Stimulated activated CD8-positive, alpha-beta memory T cell treated with anti-CD3 and anti-CD28 coated beads, Interleukin-7, amount 100 ng/mL, for 24 hours (primary cell): ENCODE measurements around the gene SLC39A11.
"Not testable (repeated sequence)": the region's sequence is repeated elsewhere in the genome, so short reads cannot be mapped to it uniquely, and the experiment has no call there.

Experiments used
- DNase-seq: peaks from one replicate; pipeline ENCODE4 v3.0.0-alpha.2; 2020; ENCODE audit warnings: low read depth

The SLC39A11 gene

GRCh38 chr17:72782985-72783701 lies 309.3 kb downstream of the SLC39A11 start:
- DNase-seq = no peak

- not testable (repeated sequence) for DNase-seq
Observed at GRCh38 chr17:72782437-72782836, 310.1 kb downstream of the SLC39A11 start.

DNA sequence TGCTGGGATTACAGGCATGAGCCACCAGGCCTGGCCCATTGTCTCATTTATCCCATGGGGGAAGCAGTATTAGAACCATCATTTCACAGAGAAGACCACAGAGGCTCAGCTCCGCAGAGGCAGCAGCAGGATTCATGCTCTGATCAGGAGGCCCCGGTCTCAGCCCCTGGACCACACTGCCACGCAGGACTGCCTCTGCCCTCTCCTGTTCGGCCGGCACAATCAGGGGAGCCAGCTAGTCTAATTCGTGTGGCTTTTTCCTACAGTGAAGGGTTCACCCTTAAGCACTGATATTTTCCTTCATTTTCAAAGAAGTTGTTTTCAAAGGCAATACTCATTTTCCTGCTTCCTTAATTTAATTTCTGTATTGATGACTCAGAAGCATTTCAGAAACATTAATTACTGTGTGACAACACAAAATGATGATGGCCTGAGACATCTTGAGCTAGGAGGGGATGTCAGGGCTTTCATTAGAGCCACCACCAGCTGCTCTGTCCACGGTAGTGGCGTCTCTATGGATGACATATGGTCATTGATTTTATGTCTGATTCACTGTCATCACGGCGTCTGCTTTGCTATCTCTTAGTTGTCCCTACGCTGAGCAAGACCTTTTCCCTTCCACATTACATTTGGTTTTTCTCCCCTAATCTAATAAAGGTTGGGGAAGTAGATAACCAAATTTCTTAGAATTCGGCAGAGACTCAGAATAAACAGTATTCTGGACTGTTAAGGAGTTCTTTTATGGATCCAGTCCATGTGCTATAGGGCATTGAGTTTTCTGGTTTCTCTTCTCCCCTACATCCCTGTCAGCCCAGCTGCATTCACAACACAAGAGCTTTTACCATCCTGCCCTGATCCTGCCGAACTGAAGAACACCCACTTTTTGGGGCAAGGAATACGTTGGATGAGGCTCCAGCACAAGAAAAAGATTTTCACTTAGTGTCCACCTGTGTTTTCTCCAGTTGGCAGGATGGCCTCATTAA lies 314.0 kb downstream of the SLC39A11 start:
- DNase-seq = no peak

- no peak for DNase-seq
Observed at GRCh38 chr17:72775919-72776318, 316.6 kb downstream of the SLC39A11 start.

GRCh38 chr17:72775237-72775636 lies 317.3 kb downstream of the SLC39A11 start:
- no peak for DNase-seq

GRCh38 chr17:72774236-72774635 lies 318.3 kb downstream of the SLC39A11 start:
- no peak for DNase-seq

DNA sequence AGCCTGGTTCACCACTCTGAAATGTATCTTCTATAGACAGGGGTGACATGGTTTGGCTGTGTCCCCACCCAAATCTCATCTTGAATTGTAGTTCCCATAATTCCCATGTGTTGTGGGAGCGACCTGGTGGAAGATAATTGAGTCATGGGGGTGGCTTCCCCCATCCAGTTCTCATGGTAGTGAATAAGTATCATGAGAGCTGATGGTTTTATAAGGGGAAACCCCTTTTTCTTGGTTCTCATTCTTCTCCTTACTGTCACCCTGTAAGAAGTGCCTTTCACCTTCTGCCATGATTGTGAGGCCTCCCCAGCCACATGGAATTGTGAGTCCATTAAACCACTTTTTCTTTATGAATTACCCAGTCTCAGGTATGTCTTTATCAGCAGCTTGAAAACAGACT lies 319.3 kb downstream of the SLC39A11 start:
- not testable (repeated sequence) for DNase-seq

DNA sequence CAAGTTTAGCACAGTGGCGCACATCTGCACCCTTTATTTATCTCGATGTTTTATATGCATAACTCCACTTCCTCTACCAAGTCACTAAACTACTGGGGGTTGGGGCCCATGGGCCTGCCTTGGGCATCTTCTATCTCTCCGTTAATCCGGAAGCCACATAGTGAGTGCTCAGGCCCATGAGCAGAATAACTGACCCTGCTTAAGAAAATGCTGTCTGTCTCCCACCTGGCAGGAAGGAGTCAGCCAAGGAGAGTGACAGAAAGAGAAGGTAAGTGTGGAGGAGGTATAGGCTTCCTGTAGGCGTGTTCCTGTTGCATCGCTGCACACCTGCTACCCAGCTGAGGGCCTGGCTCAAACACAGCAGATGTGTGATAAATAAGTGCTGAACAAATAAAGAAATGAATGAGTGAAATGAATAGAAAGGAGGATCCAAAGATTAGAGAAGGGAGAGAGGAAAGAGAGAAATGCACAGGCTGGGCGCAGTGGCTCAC lies 320.1 kb downstream of the SLC39A11 start:
- no peak for DNase-seq

DNA sequence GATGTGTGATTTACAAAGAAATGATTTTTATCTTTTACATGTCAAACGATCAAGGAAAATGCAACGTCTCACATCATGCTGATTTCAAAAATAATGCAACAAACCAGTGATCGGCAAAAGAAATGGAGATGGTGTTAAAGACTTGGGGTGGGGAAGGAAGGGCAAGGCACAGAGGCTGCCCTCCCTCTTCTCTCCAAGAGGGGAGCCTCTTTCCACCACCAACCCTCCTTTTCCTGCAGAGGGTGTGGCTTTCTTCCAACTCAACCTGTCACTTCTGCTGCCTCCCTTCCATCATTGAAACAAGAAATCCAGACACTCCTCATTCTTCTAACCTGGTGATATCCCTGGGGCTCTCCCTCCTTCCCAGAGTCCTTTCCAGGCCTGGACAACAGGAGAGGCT lies 320.8 kb downstream of the SLC39A11 start:
- DNase-seq = no peak

DNA sequence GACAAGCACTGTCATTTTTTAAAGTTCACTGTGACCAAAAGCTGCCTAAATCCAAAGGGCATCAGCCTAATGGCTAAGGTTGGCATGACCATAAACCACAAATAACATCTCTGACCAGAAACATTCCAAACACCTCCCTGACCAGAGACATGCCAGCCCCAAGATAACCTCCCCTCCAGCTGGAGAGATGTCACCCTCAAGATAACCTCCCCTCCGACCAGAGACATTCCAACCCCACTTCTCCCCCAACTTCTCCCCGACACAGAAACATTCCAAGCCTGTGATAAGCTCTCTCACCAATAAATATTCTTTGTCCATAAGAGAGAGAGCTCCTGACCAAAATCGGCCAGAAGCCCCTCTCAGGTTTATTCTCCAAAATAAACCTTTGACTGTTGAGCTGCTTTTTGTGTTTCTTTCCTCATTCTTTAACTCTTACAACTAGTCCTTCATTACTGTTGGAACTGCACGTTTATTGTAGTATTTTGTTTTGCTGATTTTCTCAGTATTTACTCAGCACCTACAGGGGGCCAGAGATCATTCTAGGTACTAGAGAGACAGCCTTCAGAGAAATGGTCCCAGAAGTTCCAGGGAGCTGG lies 325.6 kb downstream of the SLC39A11 start:
- DNase-seq = no peak

GRCh38 chr17:72765368-72766153 lies 326.9 kb downstream of the SLC39A11 start:
- no peak for DNase-seq

GRCh38 chr17:72764632-72765041 lies 327.9 kb downstream of the SLC39A11 start:
- DNase-seq = no peak

DNA sequence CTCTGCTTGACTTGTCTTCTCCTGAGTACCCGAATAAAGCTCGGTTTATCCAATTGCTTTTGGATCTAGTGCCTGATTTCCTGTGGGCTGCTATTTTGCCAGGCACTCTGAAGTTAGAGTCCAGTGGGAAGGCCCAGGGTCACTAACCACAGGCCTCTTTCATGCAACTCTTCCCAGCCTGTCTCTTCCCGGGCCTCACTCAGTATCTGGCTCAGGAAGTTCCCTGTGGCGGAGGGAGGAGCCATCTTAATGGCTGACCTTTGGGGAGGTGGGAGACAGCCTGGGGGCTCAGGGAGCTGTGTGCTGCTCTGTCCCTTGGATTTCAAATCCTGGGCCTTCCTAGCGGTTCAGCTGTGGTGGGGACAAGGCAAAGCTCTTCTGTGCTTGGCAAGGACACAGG lies 328.5 kb downstream of the SLC39A11 start:
- DNase-seq = no peak

GRCh38 chr17:72761893-72762575 lies 330.5 kb downstream of the SLC39A11 start:
- DNase-seq = not testable (repeated sequence)

- DNase-seq = no peak
Observed at GRCh38 chr17:72761431-72761830, 331.1 kb downstream of the SLC39A11 start.

DNA sequence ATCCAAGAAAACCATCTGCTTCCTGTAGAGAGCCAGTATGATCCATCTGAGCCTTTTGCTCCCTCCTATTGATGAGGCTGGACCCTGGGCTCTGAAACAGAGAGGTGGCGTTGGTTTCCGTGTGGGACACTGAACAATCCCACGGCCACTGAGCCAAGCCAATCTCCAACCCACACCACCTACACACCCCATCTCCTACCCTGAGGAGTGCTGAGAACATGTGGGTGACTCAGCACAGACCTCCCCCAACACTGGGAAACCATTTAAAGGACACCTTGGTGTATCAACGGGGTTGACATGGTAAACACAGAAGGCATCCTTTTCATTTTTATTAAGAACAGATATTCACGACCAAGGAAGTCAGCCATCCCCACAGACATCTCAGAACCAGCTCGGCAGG lies 332.1 kb downstream of the SLC39A11 start:
- DNase-seq = no peak

DNA sequence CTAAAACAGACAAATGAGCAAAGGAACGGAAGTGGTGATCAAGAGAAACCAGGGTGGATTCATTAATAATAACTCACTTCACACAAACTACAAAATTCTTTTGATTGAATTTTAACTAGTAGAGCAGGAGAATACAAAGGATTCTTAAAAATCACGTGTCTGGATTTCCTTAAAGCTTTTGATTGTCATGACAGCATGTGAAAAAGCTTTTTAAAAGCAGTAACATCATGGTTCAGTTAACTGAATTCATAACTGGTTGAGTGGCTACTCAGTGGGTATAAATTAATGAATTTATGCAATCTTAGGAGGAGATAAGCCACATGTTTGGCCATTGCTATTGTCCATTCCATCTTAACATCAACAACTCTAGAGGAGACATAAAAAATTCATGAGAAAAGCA lies 333.2 kb downstream of the SLC39A11 start:
- no peak for DNase-seq

GRCh38 chr17:72756256-72756655 lies 336.2 kb downstream of the SLC39A11 start:
- no peak for DNase-seq

DNA sequence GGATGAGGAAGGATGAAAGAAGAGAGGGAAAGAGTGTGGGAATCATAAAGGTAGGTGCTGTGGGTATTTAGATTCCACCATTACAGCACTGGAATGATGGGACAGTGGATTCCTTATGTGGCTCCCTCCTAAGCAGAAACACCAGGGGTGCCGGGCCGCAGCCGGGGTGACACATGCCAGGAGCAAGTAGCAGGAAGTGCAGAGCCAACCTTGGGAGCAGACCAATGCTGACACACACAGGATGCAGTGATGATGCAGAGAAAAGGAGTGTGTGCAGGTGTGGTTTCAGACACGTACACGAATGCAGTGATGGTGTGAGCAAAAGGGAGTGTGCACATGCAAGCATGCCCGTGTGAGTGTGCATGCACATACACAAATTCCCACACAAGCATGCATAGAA lies 338.0 kb downstream of the SLC39A11 start:
- no peak for DNase-seq

DNA sequence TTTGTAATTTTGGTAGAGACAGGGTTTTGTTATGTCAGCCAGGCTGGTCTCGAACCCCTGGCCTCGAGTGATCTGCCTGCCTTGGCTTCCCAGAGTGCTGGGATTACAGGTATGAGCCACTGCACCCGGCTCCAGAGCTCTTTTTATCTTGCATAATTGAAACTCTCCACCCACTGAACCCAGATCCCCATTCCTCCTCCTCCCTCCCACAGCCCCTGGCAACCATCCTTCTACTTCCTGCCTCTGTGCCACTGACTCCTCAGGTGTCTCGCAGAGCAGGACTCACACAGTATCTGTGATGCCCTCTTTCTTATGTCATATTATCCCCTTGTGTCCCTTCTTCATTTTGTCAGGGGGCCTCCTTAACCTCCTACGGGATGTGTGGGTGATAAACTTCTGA lies 340.7 kb downstream of the SLC39A11 start:
- no peak for DNase-seq

- DNase-seq = no peak
Observed at GRCh38 chr17:72749119-72749572, 343.3 kb downstream of the SLC39A11 start.
